GM12878 (cell line): ENCODE data around the gene DUSP18. TPM values are rescaled to one million over a fixed set of nuclear protein-coding genes. Genes with fewer than 3 reads are reported as not detected.
A peak's percentile ranks its signal among the peaks of the same experiment; 100 is the strongest.

Source experiments
- ATAC-seq: fragments of 200-7000 bp; cut with Tn5 transposase; 3 replicates; pipeline ENCODE4 v1.9.1; 2020; ENCODE audit warnings: mild to moderate bottlenecking, moderate library complexity
- BruUV-seq: library from RNA; stranded (reverse); fragments of 400-500 nt; replicated peaks from 2 replicates; lab custom pipeline; 2021; lab: Mats Ljungman, UMichigan
- CTCF ChIA-PET: fragments of 300-600 bp; sonication (Branson Sonifier 250); formaldehyde crosslinking; extraction: SDS; loops from one replicate; lab custom pipeline; 2021; ENCODE audit warnings: inconsistent platforms; lab: Yijun Ruan, JAX
- POLR2A ChIA-PET: fragments of 350-600 bp; formaldehyde crosslinking; extraction: SDS; loops from one replicate; lab custom pipeline; 2021; ENCODE audit warnings: inconsistent platforms; lab: Charles Lee
- RAD21 ChIA-PET: fragments of 300-600 bp; sonication (Branson Sonifier 250); formaldehyde crosslinking; loops from one replicate; lab custom pipeline; 2023; ENCODE audit warnings: antibody characterized with exemption; ENCODE audit not compliant: unreplicated experiment; lab: Charles Lee
- SMC1A ChIA-PET: fragments of 300-600 bp; sonication (Branson Sonifier 250); formaldehyde crosslinking; loops from one replicate; lab custom pipeline; 2023; ENCODE audit not compliant: unreplicated experiment, uncharacterized antibody; lab: Charles Lee
- DNase-seq: peaks from one replicate; pipeline ENCODE4 v3.0.0-alpha.2; 2011; ENCODE audit warnings: low read depth, low spot score
- FAIRE-seq: peaks from 3 replicates; lab custom pipeline; 2011; peaks lifted over from hg19 to GRCh38; lab: Jason Lieb, UNC
- H2AFZ ChIP-seq: 2 replicates; pipeline ENCODE4 v1.6.0; 2011; ENCODE audit warnings: low read depth, low read length, control low read depth; ENCODE audit not compliant: control insufficient read depth
- H3K27ac ChIP-seq: 2 replicates; pipeline ENCODE4 v1.5.1; 2011; ENCODE audit warnings: control low read depth; ENCODE audit not compliant: control insufficient read depth, insufficient read depth
- H3K27me3 ChIP-seq, 2 experiments: replicated peaks in 1 of 2; 2 replicates each; pipeline versions ENCODE4 v1.6.0 to v1.6.1; 2011; ENCODE audit warnings: low read length in 1 of 2; ENCODE audit not compliant: control insufficient read depth in 2 of 2, insufficient read depth in 2 of 2
- H3K36me3 ChIP-seq, 2 experiments: 2 replicates each; pipeline ENCODE4 v1.5.1; 2011; ENCODE audit warnings: low read length in 1 of 2; ENCODE audit not compliant: control insufficient read depth in 2 of 2, insufficient read depth in 2 of 2
- H3K4me1 ChIP-seq: 2 replicates; pipeline ENCODE4 v1.6.1; 2011; ENCODE audit warnings: mild to moderate bottlenecking, low read length, moderate library complexity, mixed read lengths; ENCODE audit not compliant: control insufficient read depth, insufficient read depth
- H3K4me2 ChIP-seq: 2 replicates; pipeline ENCODE4 v1.6.0; 2011; ENCODE audit warnings: control low read depth; ENCODE audit not compliant: control insufficient read depth, insufficient read depth
- H3K4me3 ChIP-seq: fragments of 200-600 bp; sonication (generic); 2 replicates; pipeline ENCODE4 v1.5.1; 2016
- H3K79me2 ChIP-seq: 2 replicates; pipeline ENCODE4 v1.6.0; 2011; ENCODE audit warnings: low read length; ENCODE audit not compliant: control insufficient read depth, insufficient read depth
- H3K9ac ChIP-seq: 2 replicates; pipeline ENCODE4 v1.8.0; 2011; ENCODE audit warnings: low read length, control low read depth, mixed read lengths; ENCODE audit not compliant: control insufficient read depth, insufficient read depth
- H3K9me3 ChIP-seq: replicated peaks from 3 replicates; pipeline ENCODE4 v1.5.1; 2011; ENCODE audit warnings: mild to moderate bottlenecking, low read length; ENCODE audit not compliant: control insufficient read depth, insufficient read depth
- H4K20me1 ChIP-seq: 2 replicates; pipeline ENCODE4 v1.6.0; 2011; ENCODE audit not compliant: control insufficient read depth, insufficient read depth
- BACH1 ChIP-seq: fragments of 450-650 bp; IDR thresholded peaks from 2 replicates; pipeline ENCODE4 v1.6.1; 2017; ENCODE audit warnings: mild to moderate bottlenecking, borderline replicate concordance
- BHLHE40 ChIP-seq, 2 experiments: fragments of 450-650 bp in 1 of 2; IDR thresholded peaks; 2 replicates each; pipeline ENCODE4 v1.6.1; 2011 to 2017; ENCODE audit warnings: low read depth in 2 of 2, borderline replicate concordance in 1 of 2, improper control_type of control experiment in 1 of 2, low read length in 1 of 2, mild to moderate bottlenecking in 1 of 2
- CHD1 ChIP-seq: IDR thresholded peaks from 2 replicates; pipeline ENCODE4 v1.6.1; 2012; ENCODE audit warnings: low read depth, low read length, improper control_type of control experiment
- ESRRA ChIP-seq: IDR thresholded peaks from 2 replicates; pipeline ENCODE4 v1.6.1; 2012; ENCODE audit warnings: mild to moderate bottlenecking, low read length, improper control_type of control experiment
- KAT2A ChIP-seq: conservative IDR thresholded peaks from 2 replicates; pipeline ENCODE4 v1.6.1; 2011; ENCODE audit warnings: low read depth, low read length; ENCODE audit not compliant: control insufficient read depth
- NR2C1 ChIP-seq: fragments of 450-650 bp; IDR thresholded peaks from 2 replicates; pipeline ENCODE4 v1.6.1; 2017; ENCODE audit warnings: antibody characterized with exemption, mild to moderate bottlenecking, moderate library complexity
- RB1 ChIP-seq: fragments of 450-650 bp; formaldehyde crosslinking; IDR thresholded peaks from 2 replicates; pipeline ENCODE4 v1.6.1; 2017; ENCODE audit warnings: mild to moderate bottlenecking, borderline replicate concordance
- TAF1 ChIP-seq: IDR thresholded peaks from 2 replicates; pipeline ENCODE4 v1.6.1; 2011; ENCODE audit warnings: mild to moderate bottlenecking, low read depth, low read length, borderline replicate concordance
- USF1 ChIP-seq: IDR thresholded peaks from 2 replicates; pipeline ENCODE4 v1.6.1; 2011; ENCODE audit warnings: borderline replicate concordance, low read depth, mild to moderate bottlenecking, moderate library complexity, mixed read lengths, low read length; ENCODE audit not compliant: insufficient read depth; ENCODE audit errors: extremely low read length
- WRNIP1 ChIP-seq: IDR thresholded peaks from 2 replicates; pipeline ENCODE4 v1.6.1; 2011; ENCODE audit warnings: low read depth, low read length, improper control_type of control experiment, borderline replicate concordance
- WGBS: methylation state at CpG from one replicate; pipeline ENCODE4 v1.1.6; 2016; ENCODE audit warnings: low lambda C conversion rate; ENCODE audit not compliant: insufficient replicate concordance, insufficient coverage; ENCODE audit errors: missing lambda C conversion rate; 5-methylcytosine and 5-hydroxymethylcytosine counted together
- in situ Hi-C: fragments of 300-500 bp; cut with MboI; formaldehyde crosslinking; loops from 9 replicates; pipeline ENCODE4 v1.14.3; 2018; ENCODE audit warnings: mixed read lengths
- intact Hi-C: fragments of 100-400 bp; cut with micrococcal nuclease; formaldehyde crosslinking; loops from one replicate; pipeline ENCODE4 v1.14.2; 2022; ENCODE audit not compliant: unreplicated experiment
- polyA plus RNA-seq, 11 experiments: library from polyadenylated mRNA; depleted of rRNA in 4 of 11; unstranded in 6 of 11; stranded (reverse) in 5 of 11; fragments of >200 nt; fragmentation: Nextera tagmentation in 4 of 11; fragmentation: Illumina TruSeq in 1 of 11; extraction: Ambion mirVana in 4 of 11; extraction: Trizol in 1 of 11; gene quantifications; 1 replicate in 1 of 11; 2 replicates in 10 of 11; pipeline versions ENCODE4 v1.2.1 to v1.2.3, GENCODE V29; 2011 to 2016; ENCODE audit warnings: inconsistent platforms in 2 of 11, missing spikeins in 2 of 11, low read depth in 1 of 11
- total RNA-seq, 4 experiments: library from RNA; depleted of rRNA in 3 of 4; stranded (reverse); fragments of >200 nt in 3 of 4; fragmentation: Illumina TruSeq in 1 of 4; extraction: Trizol in 1 of 4; gene quantifications; 2 replicates each; pipeline versions ENCODE4 v1.2.1 to v1.2.3, GENCODE V29; 2013 to 2021

Gene DUSP18
- total and polyA plus RNA-seq, 10 of the 15 experiments (the other 5 are each of a cell fraction or from before 2014, with no cell fraction given), result 1.9 to 11.9 (median 7.7) TPM

GRCh38 chr22:30640361-30640760, 27.3 kb downstream of the DUSP18 start:
- no peak for ATAC-seq
- Histone ChIP-seq H3K4me3 (no peak overlapping the region), H4K20me1 (no peaks in the 10 kb centered on the region), H3K79me2 (peaks cover 8% of the 10 kb centered on the region), H3K9ac (no peak overlapping the region), H2AFZ (no peak overlapping the region), H3K4me2 (0 out of 2 replicates have a peak overlapping the region, but pooled peaks have one; percentile 33), H3K27ac (no peak overlapping the region), H3K27me3 (no peaks in the 10 kb centered on the region), H3K9me3 (no peaks in the 10 kb centered on the region; the same call in 2 of the 3 replicates), H3K4me1 (peaks cover 4% of the 10 kb centered on the region; the same call in 1 of the 2 replicates), H3K36me3 (no peaks in the 10 kb centered on the region)
- no peak for FAIRE-seq
- RAD21 ChIA-PET, result interaction anchor here (1.9 kb wide), 1 partner anchor 115 kb away, joined by 7 read pairs; no protein-coding TSS in a partner anchor
- in situ Hi-C loops (loop anchor here (25.0 kb wide), 1 partner anchor 272 kb away; no protein-coding TSS in a partner anchor), intact Hi-C loops (no loop called here)
- TF ChIP-seq TAF1 (no peak), RB1 (no peak), KAT2A (no peak), USF1 (no peak), CHD1 (no peak), WRNIP1 (no peak), BHLHE40 (IDR thresholded peaks at IDR 0.05; ENCODE audit: borderline replicate concordance in 1 of 2, low read depth in 2 of 2, low read length in 1 of 2) (no peak), NR2C1 (no peak), ESRRA (no peak), BACH1 (no peak)
- POLR2A ChIA-PET, result interaction anchor here (0.7 kb wide), 1 partner anchor 118 kb away, joined by 4 read pairs; no protein-coding TSS in a partner anchor
- CTCF ChIA-PET, result interaction anchor here (0.9 kb wide), 1 partner anchor 10 kb away, joined by 3 read pairs; no protein-coding TSS in a partner anchor
- no TSS peak for BruUV-seq
- DNase-seq, result no peak
- SMC1A ChIA-PET, result no interaction called here
- WGBS, result 92% methylated on average over 4 of the region's 4 CpGs
